GM10266 (cell line): ENCODE results near the gene DEPDC7.

Experiments used
- DNase-seq: peaks from one replicate; pipeline ENCODE4 v3.0.0; 2012; ENCODE audit errors: extremely low spot score
- TF ChIP-seq, protein P1 (sequence below): IDR thresholded peaks from 2 replicates; pipeline ENCODE4 v1.5.1; 2012; ENCODE audit warnings: mild to moderate bottlenecking, low read depth; ENCODE audit not compliant: control insufficient read depth, insufficient read depth; ENCODE audit errors: missing control alignments

Gene DEPDC7

DNA sequence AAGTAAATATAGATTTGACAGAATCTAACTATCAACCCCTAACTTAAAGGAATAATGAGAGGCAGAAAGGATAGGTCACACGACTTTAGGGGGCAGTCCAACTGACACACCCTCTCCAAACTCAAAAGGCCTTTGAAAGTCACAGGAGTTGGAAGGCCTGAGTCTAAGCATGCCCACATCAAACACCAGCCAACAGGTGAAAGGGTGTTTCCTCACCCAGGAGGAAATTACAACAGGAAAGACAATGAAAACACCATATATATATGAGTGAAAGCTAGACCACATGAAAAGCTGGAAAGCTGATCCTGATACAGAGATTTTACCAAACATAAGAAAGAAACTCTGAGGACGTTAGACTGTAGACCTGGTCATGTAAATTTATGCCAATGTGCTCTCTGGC lies 10.5 kb upstream of the DEPDC7 start:
- TF ChIP-seq, protein P1, sequence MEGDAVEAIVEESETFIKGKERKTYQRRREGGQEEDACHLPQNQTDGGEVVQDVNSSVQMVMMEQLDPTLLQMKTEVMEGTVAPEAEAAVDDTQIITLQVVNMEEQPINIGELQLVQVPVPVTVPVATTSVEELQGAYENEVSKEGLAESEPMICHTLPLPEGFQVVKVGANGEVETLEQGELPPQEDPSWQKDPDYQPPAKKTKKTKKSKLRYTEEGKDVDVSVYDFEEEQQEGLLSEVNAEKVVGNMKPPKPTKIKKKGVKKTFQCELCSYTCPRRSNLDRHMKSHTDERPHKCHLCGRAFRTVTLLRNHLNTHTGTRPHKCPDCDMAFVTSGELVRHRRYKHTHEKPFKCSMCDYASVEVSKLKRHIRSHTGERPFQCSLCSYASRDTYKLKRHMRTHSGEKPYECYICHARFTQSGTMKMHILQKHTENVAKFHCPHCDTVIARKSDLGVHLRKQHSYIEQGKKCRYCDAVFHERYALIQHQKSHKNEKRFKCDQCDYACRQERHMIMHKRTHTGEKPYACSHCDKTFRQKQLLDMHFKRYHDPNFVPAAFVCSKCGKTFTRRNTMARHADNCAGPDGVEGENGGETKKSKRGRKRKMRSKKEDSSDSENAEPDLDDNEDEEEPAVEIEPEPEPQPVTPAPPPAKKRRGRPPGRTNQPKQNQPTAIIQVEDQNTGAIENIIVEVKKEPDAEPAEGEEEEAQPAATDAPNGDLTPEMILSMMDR: no peak
- DNase-seq: no peak

DNA sequence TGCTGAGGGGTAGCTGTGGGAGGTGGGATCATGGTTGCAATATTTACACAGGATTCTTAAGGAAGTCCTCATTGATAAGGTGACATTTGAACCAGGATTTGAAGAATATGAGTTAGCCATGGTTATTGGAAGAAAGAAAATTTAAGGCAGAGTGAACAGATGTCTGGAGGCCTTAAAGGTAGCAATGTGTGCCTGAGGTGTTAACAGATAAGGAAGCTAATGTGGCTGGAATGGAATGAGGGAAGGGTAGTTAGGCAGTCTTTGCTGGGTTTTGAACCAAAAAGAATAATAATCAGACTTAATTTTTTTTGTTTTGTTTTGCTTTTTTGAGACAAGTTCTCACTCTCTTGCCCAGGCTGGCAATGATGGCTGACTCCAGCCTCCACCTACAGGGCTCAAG lies 9.7 kb upstream of the DEPDC7 start:
- TF ChIP-seq, protein P1: no peak
- no peak for DNase-seq

DNA sequence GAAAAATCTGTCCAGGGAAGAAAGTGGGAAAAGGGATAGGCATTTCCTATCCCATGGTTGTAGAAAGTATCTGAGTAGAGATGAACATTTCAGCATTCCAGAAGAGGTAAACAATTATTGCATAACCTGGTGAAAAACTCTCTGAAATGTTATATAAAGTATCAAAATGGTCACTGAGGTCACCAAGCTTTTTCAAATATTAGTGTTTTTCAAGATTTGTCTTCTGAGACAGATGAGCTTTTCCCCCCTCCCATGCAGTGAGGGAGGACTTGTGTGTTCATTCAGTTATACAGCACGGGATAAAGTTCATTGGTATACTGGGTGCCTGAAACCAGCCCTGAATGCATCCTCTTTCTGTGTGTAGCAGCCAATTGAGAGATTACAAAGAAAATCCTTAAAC lies 1.9 kb upstream of the DEPDC7 start:
- TF ChIP-seq, protein P1: no peak
- DNase-seq: no peak

DNA sequence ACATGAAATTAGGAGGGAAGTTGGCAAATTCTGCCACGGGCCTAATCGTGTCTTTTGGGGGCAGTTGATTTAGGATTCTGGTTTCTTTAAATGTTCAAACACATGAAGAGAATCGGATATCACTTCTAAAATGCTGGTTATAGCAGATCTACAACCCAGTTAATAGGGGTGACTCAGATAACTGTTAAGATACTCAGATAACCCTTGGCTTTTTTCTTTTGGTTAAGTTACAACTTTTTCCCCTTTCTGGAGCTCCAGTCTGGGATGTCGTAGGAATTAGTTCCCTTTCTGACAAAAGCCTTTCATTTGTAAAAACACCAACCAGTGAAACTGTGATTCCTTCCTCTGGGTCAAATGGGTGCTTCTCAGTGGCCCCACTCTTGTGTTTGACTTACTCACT lies 976 bp downstream of the DEPDC7 start:
- no peak for DNase-seq
- TF ChIP-seq, protein P1: no peak

DNA sequence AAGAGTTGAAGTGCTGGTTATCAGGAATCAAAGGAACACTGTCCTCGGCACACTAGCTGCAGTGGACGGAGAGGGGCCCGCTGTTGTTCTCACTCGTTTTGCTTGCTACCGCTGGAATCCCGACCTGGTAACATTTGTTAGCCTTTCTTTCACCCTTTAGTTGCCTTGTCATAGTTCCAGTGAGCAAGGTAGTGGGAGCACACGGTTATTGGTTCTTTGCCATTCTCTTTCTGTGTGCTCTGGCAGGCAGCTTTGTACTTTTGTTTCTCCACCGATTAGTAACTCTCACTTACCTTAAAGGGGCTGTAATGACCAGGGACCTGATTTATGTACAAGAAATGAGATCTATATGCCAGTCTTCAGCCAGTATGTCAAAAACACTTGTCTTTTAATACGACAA lies 1.8 kb downstream of the DEPDC7 start:
- TF ChIP-seq, protein P1: no peak
- no peak for DNase-seq

DNA sequence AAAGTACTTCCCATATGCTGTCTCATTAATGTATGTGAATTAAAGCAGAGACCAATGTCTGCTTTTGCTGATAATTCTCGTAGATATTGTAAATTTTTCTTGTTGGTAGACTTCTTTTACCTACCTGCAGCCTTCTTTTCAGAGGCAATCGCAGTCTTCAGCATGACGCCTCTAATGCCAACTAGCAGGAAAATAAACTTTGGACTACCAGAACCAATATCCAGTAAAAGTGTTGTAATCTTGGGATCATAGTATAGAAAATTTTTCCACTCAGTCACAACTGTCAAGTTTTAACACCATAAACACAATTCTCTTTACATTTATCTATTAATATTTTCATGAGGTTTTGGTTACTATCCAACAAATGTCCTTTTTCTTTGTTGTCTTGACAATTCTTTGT lies 2.3 kb downstream of the DEPDC7 start:
- no peak for DNase-seq
- TF ChIP-seq, protein P1: no peak

DNA sequence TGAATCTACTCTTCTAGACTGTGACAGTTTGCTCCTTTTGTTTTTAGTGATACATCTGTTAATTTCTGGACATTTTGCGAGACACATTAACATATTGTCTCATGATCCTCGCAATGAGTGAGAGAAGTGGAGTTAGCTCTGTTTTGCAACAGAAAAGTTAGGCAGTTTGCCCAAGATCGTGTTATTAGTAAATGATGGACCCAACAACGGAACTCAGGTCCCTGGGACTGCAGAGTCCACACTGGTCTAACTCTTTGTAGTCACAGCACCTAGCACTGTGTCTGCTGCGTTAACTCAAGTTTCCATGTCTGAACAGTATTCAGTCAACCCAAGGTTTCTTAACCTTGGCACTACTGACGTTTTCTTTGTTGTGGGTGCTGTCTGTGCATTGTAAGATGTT lies 3.2 kb downstream of the DEPDC7 start:
- TF ChIP-seq, protein P1: no peak
- DNase-seq: no peak
